Activated CD8-positive, alpha-beta memory T cell treated with anti-CD3 and anti-CD28 coated beads for 1 hour (primary cell): Measurements from ENCODE around the gene FGF11.

Experiments used
- DNase-seq, 2 donors: peaks; one replicate each; pipeline ENCODE4 v3.0.0-alpha.2; 2020; ENCODE audit warnings: low read depth in 1 of 2; ENCODE audit errors: extremely low read depth in 1 of 2

FGF11 gene

GRCh38 chr17:7439462-7440112 is at the start of gene FGF11:
Gene FGF11 (plus strand): TSS chr17:7439512. CDS start chr17:7439621, 109 bp downstream.
- no peak for DNase-seq

- no peak for DNase-seq
These were observed 49.1 kb upstream of the FGF11 start for GRCh38 chr17:7389924-7390910.

GRCh38 chr17:7391307-7391706 is 48.0 kb upstream of the FGF11 start:
- no peak for DNase-seq

- DNase-seq = no peak
These were observed 46.4 kb upstream of the FGF11 start for GRCh38 chr17:7392696-7393612.

- DNase-seq = peak; percentile 49 to 51
These were observed 45.5 kb upstream of the FGF11 start for GRCh38 chr17:7393613-7394451.

- peak; percentile 29 to 77 for DNase-seq
These were observed 44.7 kb upstream of the FGF11 start, which contains the start of gene PLSCR3 for GRCh38 chr17:7394452-7395191. Gene PLSCR3 (minus strand): TSS chr17:7394525. CDS start chr17:7394110, 415 bp downstream.

- DNase-seq = no peak
These were observed 43.2 kb upstream of the FGF11 start for GRCh38 chr17:7396147-7396546.

- DNase-seq = no peak
These were observed 40.7 kb upstream of the FGF11 start for GRCh38 chr17:7398612-7399011.

- no peak for DNase-seq
These were observed 36.1 kb upstream of the FGF11 start for GRCh38 chr17:7403043-7403726.

GRCh38 chr17:7403727-7403976 is 35.7 kb upstream of the FGF11 start:
- no peak for DNase-seq

- peak; percentile 87 to 90 for DNase-seq
These were observed 35.2 kb upstream of the FGF11 start, which contains the start of gene TMEM256 for GRCh38 chr17:7403977-7404736. Gene TMEM256 (minus strand): TSS chr17:7404097. CDS start chr17:7404084, 13 bp downstream.

- peak; percentile 41 to 65 for DNase-seq
These were observed 34.5 kb upstream of the FGF11 start for GRCh38 chr17:7404737-7405349.

GRCh38 chr17:7405350-7406234 is 33.7 kb upstream of the FGF11 start:
- DNase-seq = no peak

GRCh38 chr17:7406235-7406825 is 33.0 kb upstream of the FGF11 start:
- no peak for DNase-seq

GRCh38 chr17:7407082-7407481 is 32.2 kb upstream of the FGF11 start:
- no peak for DNase-seq
